ENCODE measurements around the gene KCNQ4.

KCNQ4 gene

GRCh38 chr1:40879482-40880175, 96.0 kb downstream of the KCNQ4 start:
- Histone ChIP-seq H3K4me1 (ENCODE audit: insufficient read depth, low read length) (peaks cover 3% of the 10 kb centered on the region; the same call in 1 of the 2 replicates), H3K4me2 (ENCODE audit: insufficient read depth, low read length) (no peak overlapping the region), H2AFZ (ENCODE audit: low read depth, low read length) (no peak overlapping the region), H3K36me3 (ENCODE audit: insufficient read depth, low read length) (no peaks in the 10 kb centered on the region), H3K4me3 (ENCODE audit: low read depth in 1 of 2, low read length in 2 of 2) (no peak overlapping the region), H3K79me2 (ENCODE audit: insufficient read depth, low read length) (no peaks in the 10 kb centered on the region), H3K9ac (ENCODE audit: low read depth, low read length) (no peak overlapping the region), H3K27ac (ENCODE audit: low read length) (no peak overlapping the region), H3K27me3 (ENCODE audit: insufficient read depth, low read length, poor library complexity) (no peaks in the 10 kb centered on the region), H3K9me3 (ENCODE audit: insufficient read depth, low read length, severe bottlenecking) (no peaks in the 10 kb centered on the region), H4K20me1 (ENCODE audit: insufficient read depth, low read length) (no peaks in the 10 kb centered on the region; the same call in 1 of the 2 replicates)
- DNase-seq = no peak
- TF ChIP-seq, protein P1, sequence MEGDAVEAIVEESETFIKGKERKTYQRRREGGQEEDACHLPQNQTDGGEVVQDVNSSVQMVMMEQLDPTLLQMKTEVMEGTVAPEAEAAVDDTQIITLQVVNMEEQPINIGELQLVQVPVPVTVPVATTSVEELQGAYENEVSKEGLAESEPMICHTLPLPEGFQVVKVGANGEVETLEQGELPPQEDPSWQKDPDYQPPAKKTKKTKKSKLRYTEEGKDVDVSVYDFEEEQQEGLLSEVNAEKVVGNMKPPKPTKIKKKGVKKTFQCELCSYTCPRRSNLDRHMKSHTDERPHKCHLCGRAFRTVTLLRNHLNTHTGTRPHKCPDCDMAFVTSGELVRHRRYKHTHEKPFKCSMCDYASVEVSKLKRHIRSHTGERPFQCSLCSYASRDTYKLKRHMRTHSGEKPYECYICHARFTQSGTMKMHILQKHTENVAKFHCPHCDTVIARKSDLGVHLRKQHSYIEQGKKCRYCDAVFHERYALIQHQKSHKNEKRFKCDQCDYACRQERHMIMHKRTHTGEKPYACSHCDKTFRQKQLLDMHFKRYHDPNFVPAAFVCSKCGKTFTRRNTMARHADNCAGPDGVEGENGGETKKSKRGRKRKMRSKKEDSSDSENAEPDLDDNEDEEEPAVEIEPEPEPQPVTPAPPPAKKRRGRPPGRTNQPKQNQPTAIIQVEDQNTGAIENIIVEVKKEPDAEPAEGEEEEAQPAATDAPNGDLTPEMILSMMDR (IDR thresholded peaks at IDR 0.05; ENCODE audit: borderline replicate concordance, extremely low read depth, low read length, poor library complexity, severe bottlenecking) = no peak
- no peak for TF ChIP-seq EZH2 (IDR thresholded peaks at IDR 0.05; ENCODE audit: borderline replicate concordance, low read depth, low read length, severe bottlenecking)
- no peak for ATAC-seq (ENCODE audit: insufficient read depth, low read depth)

DNA sequence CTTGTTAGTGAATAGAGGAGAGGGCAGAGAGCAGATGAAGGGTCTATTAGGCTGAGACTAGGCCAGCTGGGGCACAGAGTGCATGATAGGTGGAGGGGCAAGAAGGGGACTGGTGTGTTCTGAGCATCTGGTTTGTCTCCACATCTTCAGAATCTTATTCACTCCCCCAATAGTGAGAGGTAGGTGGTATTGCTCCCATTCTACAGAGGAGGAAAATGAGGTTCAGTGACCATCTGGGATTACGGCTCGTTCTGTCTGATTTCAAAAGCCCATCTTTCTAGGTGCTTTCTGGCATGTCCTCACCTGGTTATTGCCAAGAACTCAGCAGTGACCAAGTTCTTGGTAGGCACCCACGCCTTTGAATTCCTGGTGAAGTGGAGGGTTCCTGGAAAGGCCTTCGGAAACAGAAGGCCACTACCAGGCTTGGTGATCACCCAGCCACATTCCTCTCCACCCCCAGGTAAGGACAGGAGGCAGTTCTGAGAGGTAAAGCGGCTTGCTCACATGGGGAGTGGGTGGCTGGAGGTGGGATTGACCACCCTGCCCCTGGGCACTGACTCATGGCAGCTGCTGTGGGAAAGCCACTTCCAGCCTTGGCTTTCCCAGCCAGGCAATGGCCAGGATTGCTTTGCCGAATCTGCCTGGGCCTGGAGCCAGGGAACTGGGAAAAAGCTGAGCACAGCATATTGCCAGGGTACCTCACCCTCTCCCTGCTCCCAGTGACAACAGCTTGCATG, 97.4 kb downstream of the KCNQ4 start:
- no peak overlapping the region for H3K27ac ChIP-seq (ENCODE audit: low read length)
- 0 out of 2 replicates have a peak, but pooled peaks cover under 1% of the 10 kb centered on the region for H3K4me1 ChIP-seq (ENCODE audit: insufficient read depth, low read length)
- H4K20me1 ChIP-seq (ENCODE audit: insufficient read depth, low read length) = no peaks in the 10 kb centered on the region; the same call in 1 of the 2 replicates
- no peak overlapping the region for H3K9ac ChIP-seq (ENCODE audit: low read depth, low read length)
- H3K9me3 ChIP-seq (ENCODE audit: insufficient read depth, low read length, severe bottlenecking) = no peaks in the 10 kb centered on the region
- ATAC-seq (ENCODE audit: insufficient read depth, low read depth) (no peak), DNase-seq (no peak)
- H3K4me3 ChIP-seq (ENCODE audit: low read depth in 1 of 2, low read length in 2 of 2) = no peak overlapping the region
- H2AFZ ChIP-seq (ENCODE audit: low read depth, low read length) = no peak overlapping the region
- H3K36me3 ChIP-seq (ENCODE audit: insufficient read depth, low read length) = no peaks in the 10 kb centered on the region
- H3K79me2 ChIP-seq (ENCODE audit: insufficient read depth, low read length) = no peaks in the 10 kb centered on the region
- no peaks in the 10 kb centered on the region for H3K27me3 ChIP-seq (ENCODE audit: insufficient read depth, low read length, poor library complexity)
- TF ChIP-seq, protein P1 (IDR thresholded peaks at IDR 0.05; ENCODE audit: borderline replicate concordance, extremely low read depth, low read length, poor library complexity, severe bottlenecking) = no peak
- TF ChIP-seq EZH2 (IDR thresholded peaks at IDR 0.05; ENCODE audit: borderline replicate concordance, low read depth, low read length, severe bottlenecking) = no peak
- H3K4me2 ChIP-seq (ENCODE audit: insufficient read depth, low read length) = no peak overlapping the region

GRCh38 chr1:40884055-40884795, 100.6 kb downstream of the KCNQ4 start:
- Histone ChIP-seq H3K9me3 (ENCODE audit: insufficient read depth, low read length, severe bottlenecking) (no peaks in the 10 kb centered on the region), H3K79me2 (ENCODE audit: insufficient read depth, low read length) (no peaks in the 10 kb centered on the region), H2AFZ (ENCODE audit: low read depth, low read length) (no peak overlapping the region), H3K27me3 (ENCODE audit: insufficient read depth, low read length, poor library complexity) (peaks cover 12% of the 10 kb centered on the region), H3K36me3 (ENCODE audit: insufficient read depth, low read length) (no peaks in the 10 kb centered on the region), H3K4me3 (ENCODE audit: low read depth in 1 of 2, low read length in 2 of 2) (no peak overlapping the region), H4K20me1 (ENCODE audit: insufficient read depth, low read length) (no peaks in the 10 kb centered on the region; the same call in 1 of the 2 replicates), H3K27ac (ENCODE audit: low read length) (no peak overlapping the region), H3K4me1 (ENCODE audit: insufficient read depth, low read length) (no peaks in the 10 kb centered on the region), H3K4me2 (ENCODE audit: insufficient read depth, low read length) (no peak overlapping the region), H3K9ac (ENCODE audit: low read depth, low read length) (no peak overlapping the region)
- DNase-seq = no peak
- no peak for ATAC-seq (ENCODE audit: insufficient read depth, low read depth)
- TF ChIP-seq, protein P1 (IDR thresholded peaks at IDR 0.05; ENCODE audit: borderline replicate concordance, extremely low read depth, low read length, poor library complexity, severe bottlenecking) = no peak
- TF ChIP-seq EZH2 (IDR thresholded peaks at IDR 0.05; ENCODE audit: borderline replicate concordance, low read depth, low read length, severe bottlenecking) = no peak

Measured in DND-41 (cell line).